Nephron (organoid): Measurements from ENCODE around the gene PIAS1.

ENCODE experiments used
- H3K27ac Mint-ChIP-seq, 3 experiments: 2 replicates each; pipeline ENCODE4 v1.8.0; 2020; ENCODE audit warnings: mixed read lengths in 3 of 3, mild to moderate bottlenecking in 2 of 3, moderate library complexity in 1 of 3
- H3K27me3 Mint-ChIP-seq: 2 replicates; pipeline ENCODE4 v1.8.0; 2021; ENCODE audit warnings: low read depth, mild to moderate bottlenecking, moderate library complexity, mixed read lengths
- H3K36me3 Mint-ChIP-seq: 2 replicates; pipeline ENCODE4 v1.8.0; 2020; ENCODE audit warnings: low read depth, mixed read lengths
- H3K4me1 Mint-ChIP-seq: 2 replicates; pipeline ENCODE4 v1.8.0; 2020; ENCODE audit warnings: mixed read lengths
- H3K4me3 Mint-ChIP-seq, 3 experiments: 2 replicates each; pipeline ENCODE4 v1.8.0; 2020; ENCODE audit warnings: mild to moderate bottlenecking in 3 of 3, mixed read lengths in 3 of 3, moderate library complexity in 2 of 3
- H3K9me3 Mint-ChIP-seq: 2 replicates; pipeline ENCODE4 v1.8.0; 2020; ENCODE audit warnings: mixed read lengths
- CTCF ChIP-seq, 3 experiments: fragments of 200-600 bp; sonication (generic); IDR thresholded peaks; one replicate each; pipeline ENCODE4 v1.5.0; 2021; ENCODE audit warnings: antibody characterized with exemption in 3 of 3; ENCODE audit not compliant: unreplicated experiment in 3 of 3

Gene PIAS1

DNA sequence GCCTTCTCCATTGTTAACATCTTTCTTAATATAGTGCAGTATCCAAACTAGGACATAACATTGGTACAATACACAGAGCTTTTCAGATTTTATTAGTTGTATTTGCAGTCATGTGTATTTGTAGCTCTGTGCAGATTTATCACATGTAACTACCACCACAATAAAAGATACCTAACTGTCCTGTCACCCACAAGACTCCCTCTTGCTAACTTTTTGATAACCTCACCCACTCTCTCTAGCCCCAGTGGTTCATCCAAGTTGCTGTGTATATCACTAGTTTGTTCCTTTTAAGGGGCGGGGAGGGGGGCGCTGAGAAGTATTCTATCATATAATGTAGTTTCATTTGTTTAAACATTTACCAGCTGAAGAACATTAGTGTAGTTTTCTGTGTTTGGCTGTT lies 46.1 kb downstream of the PIAS1 start:
- no peaks in the 10 kb centered on the region for H3K4me1 Mint-ChIP-seq
- no peak for TF ChIP-seq CTCF (IDR thresholded peaks at IDR 0.05; ENCODE audit: unreplicated experiment in 3 of 3)
- H3K36me3 Mint-ChIP-seq = peaks cover 91% of the 10 kb centered on the region

GRCh38 chr15:68103603-68104002 lies 49.5 kb downstream of the PIAS1 start:
- peaks cover 10% of the 10 kb centered on the region for H3K4me1 Mint-ChIP-seq
- peaks cover 78% of the 10 kb centered on the region for H3K36me3 Mint-ChIP-seq
- H3K27me3 Mint-ChIP-seq = no peaks in the 10 kb centered on the region

More for the DNA sequence above, 46.1 kb downstream of the PIAS1 start:
- Mint-ChIP-seq H3K4me3 (no peak overlapping the region), H3K27ac (no peak overlapping the region), H3K9me3 (peaks cover 27% of the 10 kb centered on the region), H3K27me3 (no peaks in the 10 kb centered on the region)

DNA sequence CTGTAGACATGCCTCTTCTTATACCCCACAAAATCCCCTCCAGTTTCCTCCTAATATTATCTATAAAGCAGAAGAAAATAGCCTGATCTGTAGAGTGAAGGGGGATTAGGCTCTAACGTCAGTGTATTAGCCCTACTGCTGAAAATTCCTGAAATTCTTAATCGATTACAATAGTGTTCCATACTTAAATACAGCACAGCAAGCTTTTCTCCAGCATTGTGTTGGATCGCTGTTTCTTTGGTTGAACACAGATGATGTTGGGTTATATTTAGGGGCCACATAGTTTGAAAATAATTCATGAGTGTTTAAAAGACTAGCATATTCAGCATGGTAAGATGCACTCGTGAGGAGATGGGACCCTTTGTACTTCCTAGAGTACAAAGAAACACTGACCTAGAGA lies 52.5 kb downstream of the PIAS1 start:
- Mint-ChIP-seq H3K36me3 (peaks cover 58% of the 10 kb centered on the region), H3K9me3 (peaks cover 10% of the 10 kb centered on the region), H3K4me1 (peaks cover 10% of the 10 kb centered on the region), H3K27ac (peak overlapping the region in 1 of 3 experiments; percentile 56), H3K4me3 (no peak overlapping the region), H3K27me3 (no peaks in the 10 kb centered on the region)
- TF ChIP-seq CTCF (IDR thresholded peaks at IDR 0.05; ENCODE audit: unreplicated experiment in 3 of 3) = no peak

More at GRCh38 chr15:68103603-68104002, 49.5 kb downstream of the PIAS1 start:
- peaks cover 12% of the 10 kb centered on the region for H3K9me3 Mint-ChIP-seq
- no peak overlapping the region for H3K27ac Mint-ChIP-seq
- no peak overlapping the region for H3K4me3 Mint-ChIP-seq
- TF ChIP-seq CTCF (IDR thresholded peaks at IDR 0.05; ENCODE audit: unreplicated experiment in 3 of 3) = no peak

- no peak overlapping the region for H3K4me3 Mint-ChIP-seq
Observed at GRCh38 chr15:68107142-68107541, 53.0 kb downstream of the PIAS1 start.

GRCh38 chr15:68112706-68113105 lies 58.6 kb downstream of the PIAS1 start:
- Mint-ChIP-seq H3K4me3 (no peak overlapping the region), H3K4me1 (peaks cover 22% of the 10 kb centered on the region)

More at GRCh38 chr15:68107142-68107541, 53.0 kb downstream of the PIAS1 start:
- peaks cover 10% of the 10 kb centered on the region for H3K4me1 Mint-ChIP-seq
- no peaks in the 10 kb centered on the region for H3K27me3 Mint-ChIP-seq
- H3K36me3 Mint-ChIP-seq = peaks cover 54% of the 10 kb centered on the region
- no peak overlapping the region for H3K27ac Mint-ChIP-seq
- peaks cover 10% of the 10 kb centered on the region for H3K9me3 Mint-ChIP-seq
- no peak for TF ChIP-seq CTCF (IDR thresholded peaks at IDR 0.05; ENCODE audit: unreplicated experiment in 3 of 3)

More at GRCh38 chr15:68112706-68113105, 58.6 kb downstream of the PIAS1 start:
- peak overlapping the region in 1 of 3 experiments; percentile 32 for H3K27ac Mint-ChIP-seq
- no peaks in the 10 kb centered on the region for H3K27me3 Mint-ChIP-seq
- no peaks in the 10 kb centered on the region for H3K9me3 Mint-ChIP-seq
- peaks cover 29% of the 10 kb centered on the region for H3K36me3 Mint-ChIP-seq
- TF ChIP-seq CTCF (IDR thresholded peaks at IDR 0.05; ENCODE audit: unreplicated experiment in 3 of 3) = no peak
